Motor neuron (in vitro differentiated cells): ENCODE results near the gene UXT. TPM values are rescaled to one million over a fixed set of nuclear protein-coding genes. Genes with fewer than 3 reads are reported as not detected.
A peak's percentile ranks its signal among the peaks of the same experiment; 100 is the strongest.

ENCODE experiments used
- ATAC-seq, 8 experiments: fragments of 200-7000 bp; cut with Tn5 transposase; replicated peaks in 6 of 8; 2 replicates each; pipeline ENCODE4 v1.8.0; 2021; ENCODE audit warnings: mild to moderate bottlenecking in 8 of 8, moderate library complexity in 8 of 8
- H3K27ac ChIP-seq, 2 donors: fragments of 250-450 bp; sonication (Bioruptor Pico); 2 replicates each; pipeline ENCODE4 v1.9.0; 2021; ENCODE audit warnings: antibody characterized with exemption in 2 of 2, mild to moderate bottlenecking in 2 of 2, moderate library complexity in 1 of 2
- H3K4me1 ChIP-seq, 2 donors: fragments of 250-450 bp; sonication (Bioruptor Pico); replicated peaks in 1 of 2; 2 replicates each; pipeline ENCODE4 v1.6.1; 2021; ENCODE audit warnings: antibody characterized with exemption in 2 of 2, mild to moderate bottlenecking in 2 of 2, moderate library complexity in 1 of 2
- H3K4me3 ChIP-seq, 5 donors: fragments of 250-450 bp; sonication (Bioruptor Pico); 2 replicates each; pipeline ENCODE4 v1.9.0; 2021; ENCODE audit warnings: antibody characterized with exemption in 5 of 5, mild to moderate bottlenecking in 5 of 5, moderate library complexity in 4 of 5
- WGBS, 10 experiments: fragments of 450-650 bp; shearing (Covaris generic); methylation state at CpG; one replicate each; pipeline ENCODE4 v1.0.0; 2022; 5-methylcytosine and 5-hydroxymethylcytosine counted together
- in situ Hi-C, 9 experiments: fragments of 400-800 bp; cut with MboI; loops; one replicate each; pipeline ENCODE4 v1.15.0; 2021; ENCODE audit warnings: low sequenced_read_pairs in 9 of 9, low pct_unique_long_range_greater_than_20kb in 2 of 9; ENCODE audit not compliant: unreplicated experiment in 9 of 9
- total RNA-seq, 8 experiments: library from RNA; unstranded; fragments of 300-600 nt; gene quantifications; 2 replicates each; pipeline versions ENCODE4 v1.2.3 to v1.2.4, GENCODE V29; 2022

Gene UXT
- total RNA-seq, 8 experiments from 2014 or later: 82.2 to 184 (median 153) TPM

DNA sequence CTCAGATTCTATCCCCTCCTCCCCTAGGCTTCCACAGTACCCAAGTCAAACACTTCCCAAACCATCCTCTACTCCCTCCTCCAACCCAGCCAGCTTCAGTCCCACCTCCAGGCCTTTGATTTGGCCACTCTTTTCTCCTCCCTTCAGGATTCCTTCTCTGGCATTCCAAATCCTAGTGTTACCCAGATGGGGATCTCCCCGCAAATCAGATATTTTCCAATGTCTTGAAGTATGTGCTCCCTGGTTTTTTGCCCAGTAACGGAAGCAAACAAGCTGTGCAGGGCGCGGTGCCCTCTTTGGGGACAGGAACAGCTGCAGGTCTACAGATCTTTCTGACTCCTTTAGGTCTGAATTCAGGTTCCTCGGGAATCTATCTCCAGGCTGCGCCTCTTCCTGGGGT is 37.1 kb downstream of the UXT start:
- WGBS, 10 experiments: 55 to 93% methylated on average over 3 to 6 of the region's 6 CpGs; no CpG with 5 or more reads in 8 of the 10 experiments
- no peak for ATAC-seq
- Histone ChIP-seq H3K4me1 (peaks cover 0 to 6% of the 10 kb centered on the region in 2 donors), H3K27ac (no peak overlapping the region), H3K4me3 (no peak overlapping the region)
- in situ Hi-C loops: no loop called here

GRCh38 chrX:47620303-47620685 is 38.7 kb downstream of the UXT start:
- Histone ChIP-seq H3K4me3 (peak overlapping the region; percentile 29 to 83 (median 63)), H3K4me1 (peaks cover 0 to 6% of the 10 kb centered on the region in 2 donors), H3K27ac (no peak overlapping the region)
- in situ Hi-C loops: no loop called here
- 25% methylated on average over 4 of the region's 9 CpGs; no CpG with 5 or more reads in 9 of the 10 experiments for WGBS, 10 experiments
- ATAC-seq: no peak

- peak; percentile 73 to 83 (median 78) for ATAC-seq
- Histone ChIP-seq H3K4me3 (peak within 1 kb of the TSS; percentile 45 to 83 (median 63)), H3K4me1 (peaks cover 0 to 6% of the 10 kb centered on the region in 2 donors), H3K27ac (peak within 1 kb of the TSS in 1 of 2 donors; percentile 66)
- WGBS, 10 experiments: 53 to 60% methylated on average over 1 to 12 of the region's 88 CpGs; no CpG with 5 or more reads in 8 of the 10 experiments
- in situ Hi-C loops: no loop called here
Measured at GRCh38 chrX:47619486-47620302, 39.3 kb downstream of the UXT start, which contains the start of gene SYN1. Gene SYN1 (minus strand): TSS chrX:47619857. CDS start chrX:47619728, 129 bp downstream.

DNA sequence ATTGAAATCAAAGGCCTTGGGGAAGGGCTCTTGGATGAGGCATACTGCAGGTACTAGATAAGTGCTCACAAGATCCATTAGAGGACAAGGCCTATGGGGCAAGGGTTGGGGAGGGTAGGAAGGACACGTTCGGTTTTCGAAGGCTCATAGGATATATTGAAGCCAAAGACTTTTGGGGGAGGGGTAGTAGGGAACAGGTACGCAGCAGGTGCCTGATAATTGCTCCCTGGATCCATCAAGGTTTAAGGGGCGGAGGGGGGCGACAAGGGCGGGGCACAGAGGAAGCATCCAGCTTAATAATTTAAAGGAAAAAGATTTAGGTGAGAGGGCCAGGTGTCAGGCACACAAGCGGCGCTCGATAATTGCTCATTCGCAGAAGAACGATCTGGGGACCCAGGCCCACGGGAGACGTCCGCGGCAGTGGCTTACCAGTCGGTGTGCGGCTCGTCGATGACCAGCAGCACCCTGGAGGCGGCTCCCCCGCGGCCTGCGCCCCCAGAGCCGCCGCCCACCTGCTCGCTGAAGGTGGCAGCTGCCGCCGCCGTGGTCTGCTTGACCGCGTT is 40.0 kb downstream of the UXT start:
- Histone ChIP-seq H3K27ac (no peak overlapping the region), H3K4me3 (peak overlapping the region; percentile 45 to 83 (median 63)), H3K4me1 (peaks cover 0 to 6% of the 10 kb centered on the region in 2 donors)
- in situ Hi-C loops: no loop called here
- WGBS, 10 experiments: 33% methylated on average over 2 of the region's 32 CpGs; no CpG with 5 or more reads in 9 of the 10 experiments
- ATAC-seq: no peak

GRCh38 chrX:47614618-47615017 is 44.4 kb downstream of the UXT start:
- in situ Hi-C loops: no loop called here
- 0 to 83% (median 72%) methylated on average over 1 to 5 of the region's 5 CpGs; no CpG with 5 or more reads in 7 of the 10 experiments for WGBS, 10 experiments
- Histone ChIP-seq H3K4me1 (peaks cover 0 to 6% of the 10 kb centered on the region in 2 donors), H3K27ac (no peak overlapping the region), H3K4me3 (no peak overlapping the region)
- ATAC-seq: no peak

DNA sequence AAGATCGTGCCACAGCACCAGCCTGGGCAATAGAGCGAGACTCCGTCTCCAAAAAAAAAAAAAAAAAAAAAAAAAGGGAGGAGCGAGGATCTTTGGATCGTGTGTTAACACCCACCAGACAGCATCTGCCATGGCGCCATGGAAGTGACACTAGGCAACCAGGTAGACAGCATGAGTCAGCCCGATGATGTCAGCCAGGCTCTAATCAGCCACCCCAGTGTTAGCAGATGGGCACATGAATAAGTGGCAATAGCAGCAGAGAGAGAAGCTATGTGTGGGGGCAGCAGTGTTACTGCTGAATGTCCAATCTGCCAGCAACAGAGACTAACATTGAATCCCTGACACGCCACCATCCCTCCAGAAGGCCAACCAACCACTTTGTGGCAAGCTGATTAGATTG is 45.9 kb downstream of the UXT start:
- 57 to 80% methylated on average over 1 to 6 of the region's 8 CpGs; no CpG with 5 or more reads in 8 of the 10 experiments for WGBS, 10 experiments
- ATAC-seq: peak in 3 of 8 experiments; percentile 37 to 65 (median 42)
- Histone ChIP-seq H3K4me3 (no peak overlapping the region), H3K4me1 (peaks cover 3% of the 10 kb centered on the region in 2 donors), H3K27ac (no peak overlapping the region)
- in situ Hi-C loops: no loop called here

- no peak overlapping the region for H3K4me3 ChIP-seq
- no peak for ATAC-seq
- H3K4me1 ChIP-seq: peaks cover 0 to 3% of the 10 kb centered on the region in 2 donors
- in situ Hi-C loops: no loop called here
- no peak overlapping the region for H3K27ac ChIP-seq
Measured at GRCh38 chrX:47612418-47612817, 46.6 kb downstream of the UXT start.

DNA sequence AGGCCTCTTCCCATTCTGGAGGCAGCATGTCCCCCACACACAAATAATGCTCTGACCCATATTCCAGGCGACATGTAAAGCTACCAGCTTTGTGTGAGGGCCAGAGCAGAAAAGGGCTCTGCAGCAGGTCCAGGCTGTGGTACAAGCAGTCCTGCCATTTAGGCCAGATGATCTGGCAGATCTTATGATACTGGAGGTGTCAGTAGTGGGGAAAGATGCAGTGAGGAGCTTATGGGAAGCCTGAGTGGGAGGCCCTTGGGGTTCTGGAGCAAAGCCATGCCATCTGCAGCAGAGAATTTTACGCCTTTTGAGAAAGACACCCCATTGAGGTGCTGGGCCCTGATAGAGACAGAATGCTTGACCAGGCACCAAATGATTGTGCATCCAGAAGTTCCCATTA is 47.1 kb downstream of the UXT start:
- no peak overlapping the region for H3K4me3 ChIP-seq
- H3K4me1 ChIP-seq: peaks cover 0 to 3% of the 10 kb centered on the region in 2 donors
- ATAC-seq: no peak
- WGBS, 10 experiments: 0 to 100% (median 18%) methylated on average over 1 to 2 of the region's 2 CpGs; no CpG with 5 or more reads in 7 of the 10 experiments
- no peak overlapping the region for H3K27ac ChIP-seq
- in situ Hi-C loops: no loop called here

- Histone ChIP-seq H3K4me3 (no peak overlapping the region), H3K4me1 (peaks cover 0 to 3% of the 10 kb centered on the region in 2 donors), H3K27ac (no peak overlapping the region)
- in situ Hi-C loops: no loop called here
- no peak for ATAC-seq
- 40 to 100% (median 50%) methylated on average over 1 to 2 of the region's 2 CpGs; no CpG with 5 or more reads in 7 of the 10 experiments for WGBS, 10 experiments
Measured at GRCh38 chrX:47611489-47611888, 47.5 kb downstream of the UXT start.

- no peak for ATAC-seq
- in situ Hi-C loops: no loop called here
- Histone ChIP-seq H3K4me3 (no peak overlapping the region), H3K4me1 (peaks cover 0 to 3% of the 10 kb centered on the region in 2 donors), H3K27ac (no peak overlapping the region)
- WGBS, 10 experiments: 45% methylated on average over 4 of the region's 4 CpGs; no CpG with 5 or more reads in 9 of the 10 experiments
Measured at GRCh38 chrX:47610511-47610910, 48.5 kb downstream of the UXT start.

- ATAC-seq: peak in 6 of 8 experiments; percentile 28 to 95 (median 91)
- WGBS, 10 experiments: 0 to 80% (median 60%) methylated on average over 1 of the region's 9 CpGs; no CpG with 5 or more reads in 7 of the 10 experiments
- Histone ChIP-seq H3K4me1 (peaks cover 0 to 3% of the 10 kb centered on the region in 2 donors), H3K27ac (no peak overlapping the region), H3K4me3 (no peak overlapping the region)
- in situ Hi-C loops: no loop called here
Measured at GRCh38 chrX:47608130-47608810, 50.7 kb downstream of the UXT start.

DNA sequence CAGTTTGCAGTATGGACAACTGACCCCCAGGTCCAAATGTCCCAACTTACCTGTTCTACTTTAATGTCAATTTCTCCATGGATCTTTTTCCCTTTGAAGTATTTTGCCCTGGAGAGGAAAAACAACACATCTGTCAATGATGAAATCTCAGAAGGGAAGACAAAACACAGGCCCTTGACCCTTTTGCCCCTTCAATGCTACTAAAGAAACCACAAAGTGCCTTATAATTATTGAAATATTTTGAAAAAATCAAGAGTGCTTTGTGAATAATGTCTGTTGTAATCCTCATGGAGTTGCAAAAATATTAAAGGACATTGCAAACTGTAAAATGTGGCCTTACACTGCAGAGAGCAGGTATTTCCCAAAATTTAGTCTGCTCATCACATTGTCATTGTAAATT is 51.9 kb downstream of the UXT start:
- Histone ChIP-seq H3K4me3 (no peak overlapping the region), H3K27ac (no peak overlapping the region), H3K4me1 (peaks cover 0 to 3% of the 10 kb centered on the region in 2 donors)
- ATAC-seq: no peak
- in situ Hi-C loops: no loop called here

DNA sequence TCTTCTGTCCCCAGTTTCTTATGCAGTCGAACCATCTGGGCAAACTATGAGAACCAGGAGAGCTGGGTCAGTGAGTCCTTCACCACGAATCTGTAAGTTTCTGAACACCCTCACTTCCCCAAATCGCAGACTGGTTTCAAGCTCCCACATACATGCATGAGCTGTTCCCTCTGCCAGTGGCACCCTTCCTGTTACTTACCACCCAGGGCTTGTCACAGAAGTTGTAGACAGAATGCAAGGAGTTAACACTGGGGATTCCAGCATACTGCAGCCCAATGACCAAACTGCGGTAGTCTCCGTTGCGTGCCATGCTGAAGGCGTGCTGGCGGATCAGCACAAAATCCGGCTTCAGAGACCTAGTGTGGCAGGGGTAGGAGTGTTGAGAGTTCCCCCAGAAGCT is 54.0 kb downstream of the UXT start:
- in situ Hi-C loops: no loop called here
- ATAC-seq: no peak
- WGBS, 10 experiments: 59 to 100% (median 100%) methylated on average over 1 to 8 of the region's 9 CpGs; no CpG with 5 or more reads in 7 of the 10 experiments

More for the DNA sequence above, 54.0 kb downstream of the UXT start:
- Histone ChIP-seq H3K4me1 (peaks cover 0 to 3% of the 10 kb centered on the region in 2 donors), H3K4me3 (no peak overlapping the region), H3K27ac (no peak overlapping the region)
